Measurements from ENCODE around the gene PRICKLE1.

Gene PRICKLE1

DNA sequence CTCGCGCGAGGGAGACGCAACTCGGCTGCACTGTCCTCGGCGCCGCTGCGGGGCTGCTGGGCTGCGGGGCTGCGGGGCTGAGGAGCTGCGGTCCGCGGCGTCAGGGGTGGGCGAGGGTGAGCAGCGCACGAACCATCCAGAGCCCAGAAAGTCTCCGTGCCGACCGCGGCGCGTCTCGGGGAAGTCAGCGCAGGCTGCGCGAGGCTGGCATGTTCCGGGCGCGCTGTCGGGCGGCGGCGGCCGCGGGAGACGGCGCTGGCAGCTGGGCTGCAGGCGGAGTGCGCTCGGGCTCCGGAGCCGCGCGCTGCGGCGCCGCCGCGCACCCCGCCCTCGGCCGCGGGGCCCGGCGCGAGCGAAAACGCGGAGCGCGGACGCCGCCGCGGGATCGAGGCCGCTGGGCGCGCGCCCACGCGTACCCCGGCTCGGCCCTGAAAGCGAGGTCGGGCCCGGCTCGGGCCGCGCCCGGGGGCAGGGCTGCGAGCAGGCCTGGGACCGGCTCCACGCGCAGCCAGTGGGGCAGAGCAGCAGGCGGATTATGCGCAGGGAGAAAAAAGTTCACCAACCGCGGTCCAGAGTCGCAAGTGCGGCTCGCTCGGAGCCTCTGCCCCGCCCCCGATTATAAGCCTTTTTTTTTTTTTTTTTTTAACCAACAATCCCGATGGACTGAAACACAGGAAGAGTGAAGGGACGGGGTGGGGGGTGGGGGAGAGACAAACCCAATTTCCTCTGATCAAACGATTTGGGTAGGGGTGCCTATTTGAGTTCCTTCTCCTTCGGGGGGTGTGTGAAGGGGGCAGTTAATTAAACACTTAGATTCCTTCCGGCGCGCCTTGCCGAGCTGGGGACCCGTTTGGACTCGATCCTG lies at the start of gene PRICKLE1:
Gene PRICKLE1, minus strand, starts transcription at position 282 of the 865 bp plus-strand sequence. CDS start 117,230 bp downstream, outside the sequence.
- DNase-seq (ENCODE audit: low read depth in 2 of 2), result no peak

DNA sequence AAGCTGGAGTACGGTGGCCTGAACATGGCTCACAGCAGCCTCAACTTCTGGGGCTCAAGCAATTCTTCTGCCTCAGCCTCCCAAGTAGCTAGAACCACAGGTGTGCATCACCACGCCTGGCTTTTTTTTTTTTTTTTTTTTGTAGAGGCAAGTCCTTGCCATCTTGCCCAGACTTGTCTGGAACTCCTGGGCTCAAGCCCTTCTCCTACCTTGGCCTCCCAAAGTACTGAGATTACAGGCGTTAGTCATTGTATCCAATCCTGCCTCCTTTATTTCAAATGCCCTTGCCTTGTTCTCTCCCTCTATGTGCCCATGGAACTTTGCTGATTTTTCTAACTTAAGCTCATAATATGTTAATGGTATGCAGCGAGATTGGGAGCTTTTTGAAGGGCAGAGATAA lies 49.2 kb upstream of the PRICKLE1 start:
- DNase-seq (ENCODE audit: low read depth in 2 of 2), result no peak

DNA sequence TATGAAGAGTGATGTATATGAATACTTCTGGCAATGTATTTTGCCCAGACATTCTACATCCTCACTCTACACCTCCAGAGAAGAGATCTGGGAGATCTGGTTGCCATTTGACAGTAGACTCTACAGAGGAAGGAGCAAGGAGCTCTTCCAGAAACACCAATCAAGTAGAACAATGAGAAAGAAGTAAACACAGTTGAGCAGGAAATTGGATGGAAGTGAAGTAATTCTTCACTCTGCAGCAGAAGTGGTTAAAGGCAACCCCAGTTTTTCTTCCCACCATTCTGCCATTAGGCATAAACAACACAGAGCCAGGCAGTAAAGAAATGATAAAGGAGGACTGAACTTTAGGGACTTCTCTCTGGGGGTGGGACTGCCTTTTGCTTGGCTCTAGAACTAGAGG lies 48.5 kb upstream of the PRICKLE1 start:
- no peak for DNase-seq (ENCODE audit: low read depth in 2 of 2)

DNA sequence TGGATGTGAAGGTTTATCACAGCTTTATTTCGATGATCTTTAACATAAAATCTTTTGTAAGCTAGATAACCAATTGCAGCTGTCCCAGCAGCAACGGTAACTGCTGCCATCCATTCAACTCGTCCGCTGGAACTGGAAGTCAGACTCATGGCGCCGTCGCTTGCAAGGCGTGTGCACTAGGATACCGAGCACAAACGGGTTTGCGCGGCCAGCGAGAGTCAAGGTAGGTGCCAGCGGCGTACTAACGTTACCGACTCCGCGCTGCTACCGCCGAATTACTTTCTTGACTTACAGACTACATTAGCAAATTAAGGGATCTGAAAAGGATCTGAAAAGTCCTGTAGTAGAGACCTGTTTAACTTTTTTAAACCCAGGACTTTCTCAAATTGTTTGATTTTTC lies 47.4 kb upstream of the PRICKLE1 start:
- no peak for DNase-seq (ENCODE audit: low read depth in 2 of 2)

DNA sequence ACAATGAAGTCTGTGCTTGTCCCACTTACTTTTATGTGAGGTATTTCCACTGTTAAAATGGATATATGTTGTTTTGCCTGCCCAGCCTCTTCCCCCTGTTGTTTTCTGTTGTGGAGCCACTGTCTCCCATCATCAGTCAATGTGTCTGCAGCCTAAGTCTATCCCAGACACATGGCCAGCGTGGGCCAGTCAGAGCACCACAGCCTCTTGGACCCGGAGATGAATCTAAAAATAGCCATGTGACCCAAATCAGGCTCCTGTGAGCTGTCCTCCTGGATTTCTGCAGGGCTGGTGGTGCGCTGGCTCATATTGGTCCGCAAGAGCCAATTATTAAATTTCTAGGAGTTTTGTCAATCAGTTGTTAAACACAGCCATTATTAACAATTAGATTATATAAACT lies 44.0 kb upstream of the PRICKLE1 start:
- no peak for DNase-seq (ENCODE audit: low read depth in 2 of 2)

DNA sequence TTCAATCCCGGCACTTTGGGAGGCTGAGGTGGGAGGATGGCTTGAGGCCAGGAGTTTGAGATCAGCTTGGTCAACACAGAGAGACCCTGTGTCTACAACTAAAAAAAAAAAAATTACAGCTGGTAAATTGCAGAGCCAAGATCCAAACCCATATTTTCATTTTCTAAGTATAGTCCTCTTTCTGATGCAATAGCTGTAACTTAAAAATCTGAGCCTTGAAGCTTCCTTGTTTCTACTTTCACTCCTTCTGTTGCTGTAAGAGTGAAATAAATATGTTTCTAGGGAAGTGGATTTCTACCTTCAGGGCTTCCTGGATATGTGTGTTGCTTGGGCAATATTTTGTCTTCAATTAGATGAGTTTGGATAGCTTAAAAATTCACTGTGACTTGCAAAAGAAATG lies 42.0 kb upstream of the PRICKLE1 start:
- DNase-seq (ENCODE audit: low read depth in 2 of 2), result no peak

DNA sequence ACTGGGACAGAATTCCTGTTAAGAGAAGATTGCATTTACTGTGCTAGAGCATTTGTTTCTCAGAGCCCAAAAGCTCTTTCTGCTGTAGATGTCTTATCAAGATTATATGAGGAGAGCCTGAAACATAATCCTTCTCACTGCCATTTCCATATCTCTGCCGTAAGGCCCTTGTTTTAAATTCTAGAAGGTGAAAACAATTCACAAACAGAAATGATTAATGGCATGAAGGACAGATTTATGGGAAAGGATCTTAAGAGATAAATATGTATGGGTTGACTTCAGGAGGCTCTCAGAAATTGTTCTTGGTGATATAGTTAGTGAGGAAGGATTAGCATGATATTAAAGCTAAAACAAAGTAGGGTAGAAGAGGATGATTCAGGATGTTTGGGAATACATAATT lies 40.8 kb upstream of the PRICKLE1 start:
- DNase-seq (ENCODE audit: low read depth in 2 of 2), result no peak

DNA sequence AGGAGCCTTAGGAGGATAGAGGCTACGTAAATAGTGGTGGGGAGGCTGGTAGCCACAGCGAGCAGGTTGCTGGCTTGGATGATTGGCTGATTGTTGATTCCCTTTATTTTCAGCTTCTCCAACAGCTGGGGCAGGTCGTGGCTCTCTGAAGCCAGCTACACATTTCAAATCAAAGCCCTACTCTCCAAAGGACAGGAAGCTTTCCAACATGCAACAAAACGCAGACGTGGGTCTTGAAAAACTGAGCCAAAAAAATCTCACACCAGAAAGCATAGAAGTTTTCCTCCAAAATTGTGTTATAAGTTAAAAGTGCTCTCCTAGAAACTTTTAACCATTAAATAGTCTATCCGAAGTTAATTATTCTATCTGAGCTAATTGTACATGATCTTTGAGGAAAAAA lies 37.6 kb upstream of the PRICKLE1 start:
- DNase-seq (ENCODE audit: low read depth in 2 of 2), result no peak

DNA sequence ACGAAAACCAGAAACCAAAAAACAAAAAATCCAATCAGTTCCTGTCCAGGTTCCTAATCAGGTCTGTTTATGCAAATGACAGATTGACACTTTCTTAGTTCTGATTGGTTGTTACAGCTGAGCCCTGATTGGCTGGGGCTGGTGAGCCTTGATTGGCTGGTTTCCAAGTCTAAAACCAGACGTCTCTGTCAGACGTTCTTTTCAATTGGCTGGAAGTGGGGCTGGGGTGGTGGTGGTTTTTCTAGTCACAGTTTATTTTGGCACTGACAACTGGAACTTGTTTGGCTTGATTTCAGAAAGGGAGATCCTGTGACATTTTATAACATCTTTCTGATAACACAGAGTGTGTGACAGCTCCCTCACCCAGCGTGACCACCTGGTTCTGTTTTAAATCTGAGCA lies 36.1 kb upstream of the PRICKLE1 start:
- no peak for DNase-seq (ENCODE audit: low read depth in 2 of 2)

DNA sequence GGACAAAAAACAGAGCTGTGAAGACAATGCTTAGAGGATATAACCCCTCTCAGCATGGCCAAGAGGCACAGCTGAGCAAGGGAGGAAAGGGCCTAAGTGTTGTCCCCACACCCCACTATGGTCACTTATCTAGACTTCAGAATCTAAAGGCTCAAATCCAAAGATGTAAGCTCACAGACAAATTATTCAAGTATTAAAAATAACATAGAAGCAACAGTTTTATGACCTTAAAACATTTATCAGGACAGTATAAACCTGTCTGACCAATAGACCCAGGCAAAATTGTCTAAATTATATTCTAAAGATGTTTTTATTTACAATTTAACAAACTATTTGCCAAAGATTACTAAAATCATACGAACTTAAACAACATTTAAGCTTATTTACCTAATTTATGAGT lies 28.1 kb upstream of the PRICKLE1 start:
- no peak for DNase-seq (ENCODE audit: low read depth in 2 of 2)

DNA sequence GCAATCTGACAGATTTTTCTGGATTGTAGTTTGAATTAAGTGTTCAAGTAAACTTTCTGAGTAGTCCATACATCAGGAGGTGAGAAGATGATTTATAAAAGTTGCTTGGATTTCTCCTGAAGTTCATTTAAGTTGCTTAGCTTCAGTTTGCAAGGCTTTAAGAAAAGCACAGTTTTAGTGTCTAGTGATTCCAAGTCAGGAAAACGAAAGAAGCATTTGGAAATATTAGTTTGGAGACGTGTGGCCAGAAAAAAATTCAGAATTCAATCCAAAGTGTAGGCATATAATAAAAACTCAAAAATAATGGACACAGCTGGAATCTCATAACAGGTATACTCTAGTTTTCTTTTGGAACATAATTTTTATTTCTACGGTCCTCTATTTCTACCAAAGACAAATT lies 25.5 kb upstream of the PRICKLE1 start:
- DNase-seq (ENCODE audit: low read depth in 2 of 2), result no peak

DNA sequence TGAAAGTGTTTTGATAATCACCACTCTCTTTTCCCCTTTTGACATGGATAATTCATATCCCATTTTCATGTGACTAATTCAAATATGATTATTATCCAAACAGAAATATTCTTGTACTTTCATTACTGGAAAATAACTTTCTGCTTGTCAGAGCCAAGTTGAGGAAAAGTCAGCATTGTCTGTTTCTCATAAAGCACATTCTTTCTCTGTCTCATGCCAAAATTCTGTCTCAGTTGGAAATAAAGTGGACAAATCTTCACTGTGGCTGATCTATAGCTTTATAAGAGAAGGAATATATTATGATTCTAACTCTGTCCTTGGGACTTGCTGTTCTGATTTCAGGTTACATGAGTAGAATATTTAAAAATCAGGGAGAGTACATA lies 22.7 kb upstream of the PRICKLE1 start:
- DNase-seq (ENCODE audit: low read depth in 2 of 2), result no peak

DNA sequence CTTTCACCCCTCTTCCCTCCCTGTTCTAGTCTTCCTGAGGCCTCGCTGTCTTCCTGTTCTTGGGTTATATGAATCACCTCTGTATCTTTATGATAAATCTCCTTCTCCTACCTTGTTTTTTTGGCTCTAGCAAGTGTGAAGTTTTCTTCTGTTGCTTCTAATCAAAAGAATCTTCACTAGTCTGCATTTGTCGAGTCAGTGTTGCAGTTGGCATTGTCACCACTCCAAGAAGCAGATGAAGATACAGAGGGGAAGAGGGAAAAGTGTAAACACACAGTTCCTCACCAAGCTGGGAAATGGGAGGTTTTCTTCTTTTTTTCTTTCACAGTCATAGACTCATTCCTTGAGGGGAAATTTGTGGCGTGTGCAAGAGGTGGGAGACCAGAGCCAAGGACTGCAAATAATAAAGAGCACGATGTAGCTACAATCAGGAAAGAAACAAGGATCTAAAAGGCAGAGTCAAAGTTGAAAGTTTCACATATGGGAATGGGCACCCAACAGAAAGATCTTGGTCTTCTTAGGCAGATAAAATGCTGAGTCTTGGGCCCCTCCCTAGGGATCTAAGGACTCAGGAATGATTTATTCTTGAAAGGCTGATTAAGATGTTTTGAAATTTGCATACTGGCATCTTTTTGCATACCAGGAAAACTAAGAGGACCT lies 22.2 kb upstream of the PRICKLE1 start:
- no peak for DNase-seq (ENCODE audit: low read depth in 2 of 2)

DNA sequence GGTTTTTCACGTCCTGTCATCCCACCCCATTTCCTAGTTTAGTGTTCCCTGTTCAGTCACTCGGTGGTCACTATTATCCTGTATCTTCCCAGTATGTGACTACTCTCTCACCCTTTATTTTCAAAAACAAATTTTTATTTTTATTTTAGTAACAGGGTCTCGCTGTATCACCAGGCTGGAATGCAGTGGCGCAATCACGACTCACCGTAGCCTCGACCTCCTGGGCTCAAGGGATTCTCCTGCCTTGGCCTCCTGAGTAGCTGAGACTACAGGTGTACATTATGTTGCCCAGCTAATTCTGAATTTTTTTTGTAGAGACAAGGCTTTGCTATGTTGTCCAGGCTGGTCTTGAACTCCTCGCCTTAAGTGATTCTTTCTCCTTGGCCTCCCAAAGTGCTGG lies 20.1 kb upstream of the PRICKLE1 start:
- DNase-seq (ENCODE audit: low read depth in 2 of 2), result no peak

DNA sequence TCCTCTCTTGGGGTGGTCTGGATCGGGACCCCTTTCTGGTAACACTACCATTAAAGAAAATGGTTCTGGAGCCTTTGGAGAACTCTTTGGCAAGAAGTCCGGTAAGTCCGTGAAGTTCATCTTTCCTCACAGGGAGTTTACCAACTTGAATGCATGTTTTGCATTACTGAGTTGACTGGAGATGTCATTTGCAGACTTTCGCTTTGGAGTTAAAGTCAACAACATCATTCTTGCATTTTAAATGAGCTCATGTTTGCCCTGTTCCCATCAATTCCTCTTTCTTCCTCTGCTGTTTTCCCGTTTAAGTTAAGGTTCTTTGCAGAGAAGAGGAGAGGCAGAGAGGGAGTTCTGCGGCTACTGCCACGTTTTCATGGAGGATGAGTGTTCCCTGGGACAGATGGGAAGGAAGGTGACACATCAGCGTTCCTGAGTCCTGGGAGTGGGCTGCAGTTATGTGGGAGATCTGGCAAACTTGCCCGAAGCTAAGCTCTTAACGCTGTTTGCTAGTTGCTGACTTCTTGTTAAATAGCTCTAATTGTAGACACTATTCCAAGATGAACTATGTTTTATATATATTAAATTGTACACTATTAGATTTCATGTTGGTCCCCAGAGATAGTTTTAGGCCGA lies 18.8 kb upstream of the PRICKLE1 start:
- DNase-seq (ENCODE audit: low read depth in 2 of 2), result no peak

DNA sequence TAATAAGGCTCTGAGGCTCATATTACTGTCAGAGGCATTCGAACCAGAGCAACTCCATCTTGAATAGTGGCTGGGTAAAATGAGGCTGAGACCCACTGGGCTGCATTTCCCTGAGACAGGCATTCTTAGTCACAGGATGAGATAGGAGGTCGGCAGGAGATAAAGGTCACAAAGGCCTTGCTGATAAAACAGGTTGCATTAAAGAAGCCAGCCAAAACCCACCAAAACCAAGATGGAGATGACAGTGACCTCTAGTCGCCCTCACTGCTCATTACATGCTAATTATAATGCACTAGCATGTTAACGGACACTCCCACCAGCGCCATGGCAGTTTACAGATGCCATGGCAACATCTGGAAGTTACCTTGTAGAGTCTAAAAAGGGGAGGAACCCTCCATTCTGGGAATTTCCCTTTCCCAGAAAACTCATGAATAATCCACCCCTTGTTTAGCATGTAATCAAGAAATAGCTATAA lies 18.1 kb upstream of the PRICKLE1 start:
- DNase-seq (ENCODE audit: low read depth in 2 of 2), result no peak

DNA sequence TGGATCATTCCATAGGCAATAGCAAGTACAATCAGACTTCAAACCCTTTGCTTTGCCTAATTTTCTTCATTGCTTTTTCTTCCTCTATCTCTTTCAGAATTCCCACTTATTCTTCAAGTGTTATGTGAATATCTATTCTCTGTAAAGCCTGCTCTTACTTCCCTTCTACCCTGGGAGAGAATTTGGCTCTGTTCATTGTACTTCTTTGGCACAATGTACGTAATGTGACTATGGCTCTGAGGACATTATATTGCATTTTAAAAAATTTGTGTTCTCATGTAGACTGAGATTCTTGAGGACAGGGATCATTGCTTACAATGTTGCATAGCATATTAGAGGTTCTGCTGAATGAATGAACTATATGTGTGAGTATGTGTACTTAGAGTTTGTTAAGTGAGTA lies 16.9 kb upstream of the PRICKLE1 start:
- no peak for DNase-seq (ENCODE audit: low read depth in 2 of 2)

DNA sequence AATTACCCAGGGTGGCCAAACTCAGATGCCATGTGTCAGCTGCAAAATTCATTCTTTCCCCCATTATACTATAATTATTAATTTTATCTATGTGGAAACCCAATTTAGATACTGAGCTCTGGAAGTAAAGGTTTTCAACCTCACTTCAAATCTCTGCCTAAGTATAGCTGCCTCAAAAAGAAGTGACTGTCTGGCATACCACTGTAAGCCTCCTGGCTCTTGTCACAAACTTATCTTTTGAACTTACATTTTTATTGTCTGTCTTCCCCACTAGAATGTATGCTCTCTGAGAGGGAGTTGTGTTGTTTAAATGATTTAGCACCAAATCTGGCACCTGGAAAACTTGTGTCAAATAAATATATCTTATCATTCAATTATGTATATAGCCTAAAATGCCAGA lies 16.1 kb upstream of the PRICKLE1 start:
- DNase-seq (ENCODE audit: low read depth in 2 of 2), result no peak

DNA sequence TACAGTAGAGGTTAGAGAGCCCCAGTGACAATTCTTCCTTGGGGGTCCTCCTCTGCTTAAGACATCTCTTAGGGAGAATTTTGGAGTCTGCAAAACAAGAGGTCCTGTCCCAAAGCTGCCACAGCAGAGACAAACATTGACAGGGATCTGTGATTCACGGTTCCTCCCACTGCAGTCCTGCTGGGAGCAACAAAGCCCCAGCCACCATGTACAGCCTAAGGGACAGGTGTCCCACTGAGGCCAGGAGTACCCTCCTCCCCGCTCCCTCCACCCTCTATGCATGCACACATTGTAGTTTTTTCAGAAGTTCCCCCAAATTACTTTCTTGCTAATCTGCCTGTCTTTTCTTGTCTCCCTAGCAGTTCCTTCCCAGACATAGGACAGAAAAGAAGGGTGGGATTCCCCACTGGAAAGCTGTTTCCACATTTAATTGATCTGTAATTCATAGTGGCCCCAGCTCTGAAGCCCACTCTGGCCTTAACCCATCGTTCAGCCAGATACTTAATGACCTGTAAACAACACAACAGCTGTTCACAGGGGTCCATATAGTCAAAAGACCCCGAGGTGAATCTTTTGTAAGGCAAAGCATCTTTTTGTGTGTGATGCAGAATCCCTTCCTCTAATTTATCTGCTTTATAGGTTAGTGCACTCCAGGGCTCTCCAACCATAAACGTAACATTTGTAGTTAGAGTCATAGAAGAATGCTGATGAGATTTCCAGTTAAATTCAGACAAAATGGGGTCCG lies 13.9 kb upstream of the PRICKLE1 start:
- DNase-seq (ENCODE audit: low read depth in 2 of 2), result no peak

DNA sequence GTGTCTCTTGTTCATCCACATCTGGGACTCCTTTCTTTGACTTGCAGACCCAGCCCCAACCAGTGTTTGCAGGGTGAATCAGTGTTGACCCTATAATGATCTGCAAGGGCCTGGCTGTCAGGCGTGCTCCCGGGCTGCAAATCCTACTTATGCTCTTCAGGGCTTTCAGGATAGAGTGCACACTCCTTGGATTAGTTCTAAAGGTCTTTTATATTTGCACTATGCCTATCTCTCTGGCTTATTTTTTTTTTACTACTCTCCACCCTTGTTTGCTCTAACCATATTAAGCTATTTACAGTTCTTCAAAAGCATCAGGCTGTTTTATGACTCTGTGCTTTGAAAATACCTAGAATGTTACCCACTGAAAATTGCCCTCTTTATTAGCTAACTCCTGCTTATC lies 4.3 kb upstream of the PRICKLE1 start:
- DNase-seq (ENCODE audit: low read depth in 2 of 2), result no peak

DNA sequence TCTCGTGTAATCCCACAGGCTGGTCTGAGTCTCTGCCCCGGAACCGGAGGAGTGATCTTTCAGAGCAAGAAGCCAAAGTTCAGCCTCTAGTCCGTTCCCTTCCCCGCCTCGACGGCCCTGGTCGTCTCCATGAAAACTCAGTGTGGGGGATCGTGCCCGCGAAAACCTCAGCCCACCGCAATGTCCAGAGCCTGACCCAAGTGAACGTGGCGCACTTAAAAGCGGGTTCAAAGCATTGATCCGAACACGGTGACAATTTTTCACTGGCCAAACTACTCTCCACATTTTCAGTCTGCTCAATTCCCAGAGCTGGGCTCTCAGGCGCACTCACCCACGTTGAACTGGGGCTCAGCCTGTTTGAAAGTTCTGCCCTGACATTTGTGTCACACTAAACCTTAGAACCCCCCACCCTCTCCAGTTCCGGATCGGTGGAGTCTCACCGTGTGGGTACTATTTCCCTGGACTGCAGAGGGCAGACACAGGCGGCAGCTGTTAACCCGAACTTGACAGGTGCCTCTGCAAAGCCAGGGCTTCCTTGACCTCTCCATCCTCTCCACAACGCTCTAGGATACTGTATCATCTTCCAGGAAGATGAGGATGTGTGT lies 886 bp upstream of the PRICKLE1 start:
- no peak for DNase-seq (ENCODE audit: low read depth in 2 of 2)

All from stimulated activated CD8-positive, alpha-beta memory T cell treated with anti-CD3 and anti-CD28 coated beads, Interleukin-2, amount 100 ng/mL, for 1 hour (primary cell).